Astrocyte of the cerebellum (primary cell): ENCODE data around the gene EIF4G3.

Experiments used
- DNase-seq: peaks from one replicate; pipeline ENCODE4 v3.0.0-alpha.2; 2011; ENCODE audit warnings: low read depth
- H3K4me3 ChIP-seq: 2 replicates; pipeline ENCODE4 v1.5.1; 2011; ENCODE audit warnings: mild to moderate bottlenecking, low read depth, low read length, moderate library complexity
- in situ Hi-C: cut with HindIII; loops from 2 replicates; pipeline ENCODE4 v1.10.0; 2017; ENCODE audit warnings: low sequenced_read_pairs
- TF ChIP-seq, protein P1 (sequence below): IDR thresholded peaks from 2 replicates; pipeline ENCODE4 v1.5.1; 2012; ENCODE audit warnings: low read length, low read depth, moderate library complexity, mild to moderate bottlenecking; ENCODE audit errors: missing control alignments

Gene EIF4G3

DNA sequence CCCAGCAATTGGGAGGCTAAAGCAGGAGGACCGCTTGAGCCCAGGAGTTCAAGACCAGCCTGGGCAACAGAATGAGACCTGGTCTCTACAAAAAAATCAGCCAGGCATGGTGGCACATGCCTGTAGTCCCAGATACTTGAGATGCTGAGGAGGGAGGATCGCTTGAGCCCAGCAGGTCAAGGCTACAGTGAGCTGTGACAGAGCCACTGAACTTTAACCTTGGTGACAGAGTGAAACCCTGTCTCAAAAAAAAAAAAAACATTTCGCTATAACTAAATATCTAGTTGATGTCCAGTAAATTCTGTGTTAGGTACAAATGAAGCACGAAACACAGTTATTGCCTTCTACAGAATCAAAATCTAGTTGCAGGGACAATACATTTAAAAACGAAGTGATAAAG lies 293.9 kb downstream of the EIF4G3 start:
- no peak overlapping the region for H3K4me3 ChIP-seq
- DNase-seq, result no peak
- in situ Hi-C loops, result no loop called here
- TF ChIP-seq, protein P1, sequence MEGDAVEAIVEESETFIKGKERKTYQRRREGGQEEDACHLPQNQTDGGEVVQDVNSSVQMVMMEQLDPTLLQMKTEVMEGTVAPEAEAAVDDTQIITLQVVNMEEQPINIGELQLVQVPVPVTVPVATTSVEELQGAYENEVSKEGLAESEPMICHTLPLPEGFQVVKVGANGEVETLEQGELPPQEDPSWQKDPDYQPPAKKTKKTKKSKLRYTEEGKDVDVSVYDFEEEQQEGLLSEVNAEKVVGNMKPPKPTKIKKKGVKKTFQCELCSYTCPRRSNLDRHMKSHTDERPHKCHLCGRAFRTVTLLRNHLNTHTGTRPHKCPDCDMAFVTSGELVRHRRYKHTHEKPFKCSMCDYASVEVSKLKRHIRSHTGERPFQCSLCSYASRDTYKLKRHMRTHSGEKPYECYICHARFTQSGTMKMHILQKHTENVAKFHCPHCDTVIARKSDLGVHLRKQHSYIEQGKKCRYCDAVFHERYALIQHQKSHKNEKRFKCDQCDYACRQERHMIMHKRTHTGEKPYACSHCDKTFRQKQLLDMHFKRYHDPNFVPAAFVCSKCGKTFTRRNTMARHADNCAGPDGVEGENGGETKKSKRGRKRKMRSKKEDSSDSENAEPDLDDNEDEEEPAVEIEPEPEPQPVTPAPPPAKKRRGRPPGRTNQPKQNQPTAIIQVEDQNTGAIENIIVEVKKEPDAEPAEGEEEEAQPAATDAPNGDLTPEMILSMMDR, result no peak

DNA sequence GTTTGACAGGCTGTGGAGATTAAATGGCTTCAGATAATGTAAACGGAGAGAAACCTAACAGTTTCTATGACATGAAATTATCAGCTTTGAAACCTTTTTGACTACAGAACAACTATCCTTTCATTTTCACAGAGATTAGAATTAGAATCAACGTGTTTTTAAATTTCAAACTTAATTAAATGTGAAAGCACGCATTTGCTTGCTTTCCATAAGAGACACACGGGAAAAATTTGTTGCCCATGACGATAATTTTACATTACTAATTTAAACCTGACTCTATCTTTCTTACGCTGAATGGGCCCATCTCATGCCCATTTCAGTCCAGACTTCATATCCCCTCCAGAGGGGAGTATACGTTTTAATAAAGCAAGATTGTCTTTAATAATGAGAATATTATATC lies 297.9 kb downstream of the EIF4G3 start:
- in situ Hi-C loops, result no loop called here
- TF ChIP-seq, protein P1, result no peak
- H3K4me3 ChIP-seq, result no peak overlapping the region
- DNase-seq, result no peak

DNA sequence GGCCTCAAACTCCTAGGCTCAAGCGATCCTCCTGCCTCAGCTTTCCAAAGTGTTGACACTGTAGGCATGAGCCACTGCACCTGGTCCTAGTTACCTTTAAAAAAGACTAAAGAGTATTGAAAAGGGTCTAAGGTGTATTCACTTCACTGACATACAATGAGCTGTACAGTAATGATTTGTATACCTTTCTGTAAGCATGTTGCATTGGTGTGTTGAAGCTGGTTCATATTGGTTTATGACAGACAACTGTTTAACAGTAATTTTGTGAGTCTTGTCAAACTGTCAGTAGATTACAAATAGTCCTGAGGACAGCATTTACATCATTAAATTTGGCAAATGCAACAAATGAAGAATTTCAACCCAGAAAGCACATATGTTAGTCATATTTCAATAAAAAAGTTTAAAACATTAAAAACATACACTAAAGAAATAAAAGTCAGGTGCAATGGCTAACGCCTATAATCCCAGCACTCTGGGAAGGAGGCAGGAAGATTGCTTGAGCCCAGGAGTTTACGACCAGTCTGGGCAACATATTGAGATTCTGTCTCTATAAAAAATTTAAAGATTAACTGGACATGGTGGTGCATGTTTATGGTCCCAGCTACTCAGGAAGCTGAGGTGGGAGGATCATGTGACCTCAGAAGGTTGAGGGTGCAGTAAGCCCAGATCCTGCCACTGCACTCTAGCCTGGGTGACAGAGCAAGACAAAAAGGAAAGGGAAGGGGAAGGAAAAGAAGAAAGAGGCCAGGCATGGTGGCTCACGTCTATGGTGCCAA lies 301.3 kb downstream of the EIF4G3 start:
- TF ChIP-seq, protein P1, result no peak
- no peak for DNase-seq
- no peak overlapping the region for H3K4me3 ChIP-seq
- in situ Hi-C loops, result no loop called here

DNA sequence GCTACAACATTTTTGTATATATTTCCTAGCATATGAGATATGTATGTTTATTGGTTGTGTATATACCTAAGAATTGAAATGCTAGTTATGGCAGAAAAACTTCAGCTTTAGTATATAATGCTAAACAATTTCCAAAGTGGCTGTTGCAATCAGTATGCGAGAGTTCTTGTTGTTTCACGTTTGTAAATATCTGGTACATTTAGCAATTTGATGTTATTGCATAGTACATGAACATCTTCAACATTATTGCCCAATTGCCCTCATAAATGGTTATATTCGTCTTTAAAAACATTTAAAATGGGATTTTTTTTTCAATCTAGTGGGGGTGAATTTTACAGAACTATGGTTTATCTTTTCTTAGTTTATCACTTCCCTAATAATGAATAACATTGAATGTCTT lies 303.4 kb downstream of the EIF4G3 start:
- in situ Hi-C loops, result no loop called here
- H3K4me3 ChIP-seq, result no peak overlapping the region
- TF ChIP-seq, protein P1, result no peak
- DNase-seq, result no peak

DNA sequence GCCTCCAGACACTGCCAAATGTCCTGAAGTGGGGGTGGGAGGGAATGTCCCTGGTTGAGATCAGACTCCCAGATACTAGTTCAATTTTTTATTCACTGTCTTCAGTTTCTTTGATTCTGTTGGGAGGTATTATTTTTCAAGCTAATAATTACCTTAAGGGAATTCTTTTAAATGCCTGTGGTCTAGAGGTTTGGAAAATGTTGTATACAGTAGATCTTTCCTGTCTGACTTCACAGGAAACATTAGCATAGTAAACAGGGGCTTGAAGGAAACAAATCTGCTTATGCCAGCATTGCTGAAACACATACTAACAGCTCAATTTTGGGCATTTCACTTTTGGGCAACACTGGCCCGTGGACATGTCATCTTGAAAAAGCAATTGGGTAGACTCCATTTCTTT lies 305.3 kb downstream of the EIF4G3 start:
- DNase-seq, result no peak
- no peak overlapping the region for H3K4me3 ChIP-seq
- TF ChIP-seq, protein P1, result no peak
- in situ Hi-C loops, result no loop called here

DNA sequence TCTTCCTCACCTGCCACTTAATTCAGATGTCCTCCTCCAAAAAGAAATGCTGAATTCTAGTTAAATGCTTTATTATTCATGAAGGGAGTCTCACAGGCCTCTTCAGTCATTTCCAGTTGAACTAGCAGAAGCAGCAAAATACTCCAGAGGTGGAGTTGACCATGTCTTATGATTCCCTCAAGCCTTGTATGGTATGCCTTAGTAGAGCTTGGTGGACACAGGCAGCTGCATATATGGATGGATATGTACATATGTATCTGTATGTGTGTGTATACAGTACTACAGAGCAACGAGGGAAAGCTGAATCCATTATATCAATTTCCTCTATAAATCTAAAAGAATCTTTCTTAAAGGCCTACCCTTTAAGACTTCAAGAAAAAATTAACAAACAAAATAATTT lies 306.0 kb downstream of the EIF4G3 start:
- in situ Hi-C loops, result no loop called here
- H3K4me3 ChIP-seq, result no peak overlapping the region
- DNase-seq, result no peak
- TF ChIP-seq, protein P1, result no peak

DNA sequence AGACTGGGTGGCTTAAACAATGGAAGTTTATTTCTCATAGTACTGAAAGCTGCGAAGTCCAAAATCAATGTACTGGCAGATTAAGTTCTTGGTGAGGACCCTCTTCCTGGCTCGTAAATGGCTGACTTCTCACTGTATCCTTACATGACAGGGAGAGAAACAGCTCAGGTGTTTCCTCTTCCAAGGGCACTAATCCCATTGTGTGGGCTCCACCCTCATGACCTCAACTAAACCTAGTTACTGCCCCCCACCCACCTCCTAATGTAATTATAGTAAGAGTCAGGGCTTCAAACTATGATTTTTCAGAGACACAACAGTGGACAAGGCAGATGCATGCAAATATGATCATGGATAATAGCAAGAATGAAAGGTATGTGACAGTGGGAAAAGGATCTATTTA lies 308.4 kb downstream of the EIF4G3 start:
- TF ChIP-seq, protein P1, result no peak
- H3K4me3 ChIP-seq, result no peak overlapping the region
- DNase-seq, result no peak
- in situ Hi-C loops, result no loop called here
